IMR-90 (cell line): Measurements from ENCODE around the gene AVPR2. TPM values are rescaled to one million over a fixed set of nuclear protein-coding genes. Genes with fewer than 3 reads are reported as not detected.

Experiments
- ATAC-seq: fragments of 200-7000 bp; cut with Tn5 transposase; 2 replicates; pipeline ENCODE4 v1.9.1; 2020; ENCODE audit warnings: low read depth, mild to moderate bottlenecking, moderate library complexity
- BruUV-seq: library from RNA; stranded (reverse); fragments of 400-500 nt; replicated peaks from 2 replicates; lab custom pipeline; 2021; lab: Mats Ljungman, UMichigan
- CTCF ChIA-PET: fragments of 300-600 bp; formaldehyde crosslinking; extraction: SDS; loops from one replicate; lab custom pipeline; 2021; ENCODE audit warnings: antibody characterized with exemption; lab: Yijun Ruan, JAX
- POLR2A ChIA-PET: fragments of 300-600 bp; sonication (Branson Sonifier 250); formaldehyde crosslinking; loops from one replicate; lab custom pipeline; 2022; ENCODE audit warnings: antibody characterized with exemption; ENCODE audit not compliant: unreplicated experiment; lab: Charles Lee
- DNase-seq: peaks from one replicate; pipeline ENCODE4 v3.0.0; 2013
- H2AFZ ChIP-seq: replicated peaks from 2 replicates; pipeline ENCODE3; 2013; ENCODE audit warnings: low read length, mild to moderate bottlenecking; ENCODE audit not compliant: poor library complexity
- H2AK5ac ChIP-seq: 2 replicates; pipeline ENCODE4 v1.6.1; 2013; ENCODE audit warnings: low read depth, low read length, inconsistent platforms
- H2AK9ac ChIP-seq: replicated peaks from 2 replicates; pipeline ENCODE3; 2013; ENCODE audit warnings: mild to moderate bottlenecking, low read depth, low read length, moderate library complexity; ENCODE audit not compliant: poor library complexity
- H2BK120ac ChIP-seq: 2 replicates; pipeline ENCODE4 v1.6.1; 2013; ENCODE audit warnings: low read depth, low read length, inconsistent platforms
- H2BK15ac ChIP-seq: 3 replicates; pipeline ENCODE4 v1.6.1; 2013; ENCODE audit warnings: low read depth, low read length, inconsistent platforms
- H2BK20ac ChIP-seq: 2 replicates; pipeline ENCODE4 v1.6.1; 2013; ENCODE audit warnings: low read depth, mild to moderate bottlenecking, inconsistent platforms, low read length, moderate library complexity
- H2BK5ac ChIP-seq: 2 replicates; pipeline ENCODE4 v1.6.1; 2013; ENCODE audit warnings: mild to moderate bottlenecking, low read depth, low read length, inconsistent platforms; ENCODE audit not compliant: poor library complexity, severe bottlenecking
- H3K14ac ChIP-seq: replicated peaks from 2 replicates; pipeline ENCODE4 v1.6.1; 2013; ENCODE audit warnings: low read depth, low read length, inconsistent platforms
- H3K18ac ChIP-seq: 2 replicates; pipeline ENCODE4 v1.6.1; 2013; ENCODE audit warnings: low read depth, low read length, control low read depth
- H3K23ac ChIP-seq: 2 replicates; pipeline ENCODE4 v1.6.1; 2013; ENCODE audit warnings: low read depth, low read length, inconsistent platforms
- H3K27ac ChIP-seq: 2 replicates; pipeline ENCODE4 v1.5.1; 2013; ENCODE audit warnings: mild to moderate bottlenecking, control low read depth, low read length; ENCODE audit not compliant: insufficient read depth
- H3K27me3 ChIP-seq: 2 replicates; pipeline ENCODE4 v1.6.1; 2013; ENCODE audit warnings: low read length; ENCODE audit not compliant: control insufficient read depth, insufficient read depth
- H3K36me3 ChIP-seq: 2 replicates; pipeline ENCODE4 v1.6.1; 2013; ENCODE audit warnings: low read length, mixed read lengths; ENCODE audit not compliant: control insufficient read depth, insufficient read depth
- H3K4ac ChIP-seq: 2 replicates; pipeline ENCODE4 v1.6.1; 2013; ENCODE audit warnings: low read depth, low read length, inconsistent platforms
- H3K4me1 ChIP-seq: 2 replicates; pipeline ENCODE4 v1.6.1; 2013; ENCODE audit warnings: low read length, mixed read lengths; ENCODE audit not compliant: control insufficient read depth, insufficient read depth
- H3K4me2 ChIP-seq: 2 replicates; pipeline ENCODE4 v1.6.1; 2013; ENCODE audit warnings: low read depth, mild to moderate bottlenecking, control low read depth, low read length, moderate library complexity
- H3K4me3 ChIP-seq: 2 replicates; pipeline ENCODE4 v1.5.1; 2013; ENCODE audit warnings: low read depth, mild to moderate bottlenecking, control low read depth, low read length, moderate library complexity; ENCODE audit not compliant: insufficient read depth
- H3K56ac ChIP-seq: 2 replicates; pipeline ENCODE4 v1.6.1; 2013; ENCODE audit warnings: low read length, inconsistent platforms; ENCODE audit not compliant: insufficient read depth; ENCODE audit errors: extremely low read depth
- H3K79me1 ChIP-seq, 2 experiments: 2 replicates each; pipeline ENCODE4 v1.6.1; 2013; ENCODE audit warnings: low read length in 2 of 2, inconsistent platforms in 1 of 2, low read depth in 1 of 2
- H3K9ac ChIP-seq: 2 replicates; pipeline ENCODE4 v1.6.1; 2013; ENCODE audit warnings: low read depth, low read length, control low read depth
- H3K9me1 ChIP-seq: 2 replicates; pipeline ENCODE4 v1.6.1; 2013; ENCODE audit warnings: low read length, inconsistent platforms; ENCODE audit not compliant: insufficient read depth
- H3K9me3 ChIP-seq: 2 replicates; pipeline ENCODE4 v1.6.1; 2013; ENCODE audit warnings: low read length; ENCODE audit not compliant: control insufficient read depth, insufficient read depth
- H4K20me1 ChIP-seq: 2 replicates; pipeline ENCODE4 v1.6.1; 2013; ENCODE audit warnings: low read length, inconsistent platforms; ENCODE audit not compliant: insufficient read depth
- H4K5ac ChIP-seq: 2 replicates; pipeline ENCODE4 v1.6.1; 2013; ENCODE audit warnings: mild to moderate bottlenecking, low read depth, low read length, control low read depth
- H4K8ac ChIP-seq, 2 experiments: 2 replicates each; pipeline ENCODE4 v1.6.1; 2013; ENCODE audit warnings: low read depth in 2 of 2, low read length in 2 of 2, control low read depth in 1 of 2, inconsistent platforms in 1 of 2
- H4K91ac ChIP-seq: 2 replicates; pipeline ENCODE4 v1.6.1; 2013; ENCODE audit warnings: low read depth, low read length, inconsistent platforms; ENCODE audit not compliant: insufficient read depth
- BHLHE40 ChIP-seq: fragments of 150-350 bp; IDR thresholded peaks from 2 replicates; pipeline ENCODE4 v1.6.1; 2016; ENCODE audit warnings: mild to moderate bottlenecking, low read depth, low read length
- CEBPB ChIP-seq: IDR thresholded peaks from 2 replicates; pipeline ENCODE4 v1.6.1; 2012; ENCODE audit warnings: low read depth, low read length, improper control_type of control experiment
- CHD1 ChIP-seq: IDR thresholded peaks from 2 replicates; pipeline ENCODE4 v1.6.1; 2012; ENCODE audit warnings: low read depth, low read length, improper control_type of control experiment
- FOS ChIP-seq: fragments of 150-350 bp; IDR thresholded peaks from 2 replicates; pipeline ENCODE4 v1.6.1; 2016; ENCODE audit warnings: low read depth, low read length
- MAFK ChIP-seq: IDR thresholded peaks from 2 replicates; pipeline ENCODE4 v1.6.1; 2012; ENCODE audit warnings: low read depth, low read length, improper control_type of control experiment
- MAZ ChIP-seq: IDR thresholded peaks from 2 replicates; pipeline ENCODE4 v1.6.1; 2012; ENCODE audit warnings: low read depth, mild to moderate bottlenecking, low read length, improper control_type of control experiment, moderate library complexity, borderline replicate concordance
- MXI1 ChIP-seq: IDR thresholded peaks from 2 replicates; pipeline ENCODE4 v1.6.1; 2012; ENCODE audit warnings: low read depth, mild to moderate bottlenecking, low read length, moderate library complexity, borderline replicate concordance
- NFE2L2 ChIP-seq: fragments of 150-350 bp; IDR thresholded peaks from 2 replicates; pipeline ENCODE4 v1.6.1; 2016; ENCODE audit warnings: low read depth, mild to moderate bottlenecking, low read length
- POLR2A ChIP-seq: IDR thresholded peaks from 2 replicates; pipeline ENCODE4 v1.6.1; 2012; ENCODE audit warnings: mild to moderate bottlenecking, low read depth, low read length
- RAD21 ChIP-seq: IDR thresholded peaks from 2 replicates; pipeline ENCODE4 v1.6.1; 2012; ENCODE audit warnings: low read length, improper control_type of control experiment
- RCOR1 ChIP-seq: IDR thresholded peaks from 2 replicates; pipeline ENCODE4 v1.6.1; 2012; ENCODE audit warnings: mild to moderate bottlenecking, low read length, improper control_type of control experiment; ENCODE audit not compliant: insufficient replicate concordance
- RFX5 ChIP-seq: IDR thresholded peaks from 2 replicates; pipeline ENCODE4 v1.8.0; 2012; ENCODE audit warnings: low read depth, mild to moderate bottlenecking, low read length, moderate library complexity
- SMC3 ChIP-seq: fragments of 150-350 bp; IDR thresholded peaks from 2 replicates; pipeline ENCODE4 v1.6.1; 2016; ENCODE audit warnings: low read depth, mild to moderate bottlenecking, antibody characterized with exemption, low read length, moderate library complexity
- WGBS, 2 experiments: methylation state at CpG; one replicate each; pipeline versions ENCODE4 v1.1.5 to v1.1.7; 2013; ENCODE audit warnings: missing lambda C conversion rate in 2 of 2; ENCODE audit not compliant: insufficient read length in 1 of 2; ENCODE audit errors: extremely low coverage in 2 of 2; 5-methylcytosine and 5-hydroxymethylcytosine counted together
- dilution Hi-C: fragments of 300-500 bp; cut with HindIII; formaldehyde crosslinking; loops from one replicate; pipeline ENCODE4 v1.14.3; 2018; ENCODE audit warnings: low sequenced_read_pairs; ENCODE audit not compliant: unreplicated experiment
- in situ Hi-C: fragments of 300-500 bp; cut with MboI; formaldehyde crosslinking; loops from 3 replicates; pipeline ENCODE4 v1.14.3; 2019; ENCODE audit warnings: low sequenced_read_pairs, inconsistent platforms, mixed read lengths
- intact Hi-C: fragments of 100-400 bp; cut with micrococcal nuclease; formaldehyde crosslinking; loops from 2 replicates; pipeline ENCODE4 v1.10.0; 2022
- polyA plus RNA-seq, 3 experiments: library from polyadenylated mRNA; depleted of rRNA; stranded (reverse); fragments of >200 nt; gene quantifications; 2 replicates each; pipeline ENCODE4 v1.2.3, GENCODE V29; 2012; ENCODE audit warnings: low replicate concordance in 1 of 3
- total RNA-seq: library from RNA; depleted of rRNA; stranded (reverse); fragments of >200 nt; gene quantifications from 2 replicates; pipeline ENCODE4 v1.2.3, GENCODE V29; 2012
- TF ChIP-seq, protein P1 (sequence below): conservative IDR thresholded peaks from 2 replicates; pipeline ENCODE4 v1.5.1; 2012; ENCODE audit warnings: mild to moderate bottlenecking, low read depth, low read length, improper control_type of control experiment
- TF ChIP-seq, protein P2 (sequence below): fragments of 150-350 bp; IDR thresholded peaks from 2 replicates; pipeline ENCODE4 v1.6.1; 2017; ENCODE audit warnings: mild to moderate bottlenecking, antibody characterized with exemption, low read length, low read depth
- TF ChIP-seq, protein P3 (sequence below): fragments of 150-350 bp; IDR thresholded peaks from 2 replicates; pipeline ENCODE4 v1.6.1; 2016; ENCODE audit warnings: low read depth, mild to moderate bottlenecking, low read length, moderate library complexity, borderline replicate concordance

The AVPR2 gene
- total and polyA plus RNA-seq, 2 of the 4 experiments (the other 2 are of a cell fraction) = not detected

DNA sequence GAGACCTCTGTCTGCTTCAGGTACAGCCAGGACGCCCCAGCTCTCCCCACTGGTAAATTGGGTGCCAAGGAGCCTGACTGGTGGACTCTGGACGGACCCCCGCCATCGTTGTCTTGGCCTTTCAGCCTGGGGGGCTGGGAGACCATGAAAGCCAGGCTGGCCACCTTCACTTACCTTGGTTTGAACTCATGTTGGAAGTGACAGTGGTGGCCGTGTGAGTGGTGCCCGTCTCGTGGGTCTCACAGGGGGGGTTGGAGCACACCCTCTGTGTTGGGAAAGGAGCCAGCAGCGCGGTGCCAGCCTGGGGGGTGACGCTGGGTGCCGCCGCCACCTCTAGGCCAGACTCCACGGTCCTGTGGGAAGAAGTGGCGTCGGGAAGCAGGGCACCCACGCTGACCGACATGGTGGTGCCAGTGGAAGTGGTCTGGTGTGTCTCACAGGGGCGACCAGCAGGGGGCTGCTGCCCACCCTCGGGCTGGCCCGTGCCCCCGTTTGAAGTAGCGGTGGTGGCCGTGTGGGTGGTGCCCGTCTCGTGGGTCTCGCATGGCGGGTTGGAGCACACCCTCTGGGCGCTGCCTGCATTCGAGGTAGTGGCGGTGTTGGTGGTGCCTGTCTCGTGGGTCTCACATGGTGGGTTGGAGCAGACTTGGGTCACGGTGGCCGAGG is 49.6 kb downstream of the AVPR2 start:
- H2AFZ ChIP-seq = no peak overlapping the region
- no TSS peak for BruUV-seq
- no peak overlapping the region for H3K23ac ChIP-seq
- no peak overlapping the region for H2AK5ac ChIP-seq
- H4K5ac ChIP-seq = no peak overlapping the region
- no peak overlapping the region for H3K18ac ChIP-seq
- H3K79me1 ChIP-seq = peaks cover 0 to 6% of the 10 kb centered on the region in 2 experiments; a peak in 2 of 4 replicates
- no peak overlapping the region for H4K8ac ChIP-seq
- no peak for ATAC-seq
- no peak overlapping the region for H3K9ac ChIP-seq
- H3K4ac ChIP-seq = no peak overlapping the region
- H3K4me1 ChIP-seq = peaks cover 4% of the 10 kb centered on the region
- peaks cover 79% of the 10 kb centered on the region for H3K36me3 ChIP-seq
- TF ChIP-seq SMC3 = no peak
- TF ChIP-seq FOS = no peak
- TF ChIP-seq MAFK = no peak
- TF ChIP-seq NFE2L2 = no peak
- no peak for TF ChIP-seq MXI1
- TF ChIP-seq, protein P1, sequence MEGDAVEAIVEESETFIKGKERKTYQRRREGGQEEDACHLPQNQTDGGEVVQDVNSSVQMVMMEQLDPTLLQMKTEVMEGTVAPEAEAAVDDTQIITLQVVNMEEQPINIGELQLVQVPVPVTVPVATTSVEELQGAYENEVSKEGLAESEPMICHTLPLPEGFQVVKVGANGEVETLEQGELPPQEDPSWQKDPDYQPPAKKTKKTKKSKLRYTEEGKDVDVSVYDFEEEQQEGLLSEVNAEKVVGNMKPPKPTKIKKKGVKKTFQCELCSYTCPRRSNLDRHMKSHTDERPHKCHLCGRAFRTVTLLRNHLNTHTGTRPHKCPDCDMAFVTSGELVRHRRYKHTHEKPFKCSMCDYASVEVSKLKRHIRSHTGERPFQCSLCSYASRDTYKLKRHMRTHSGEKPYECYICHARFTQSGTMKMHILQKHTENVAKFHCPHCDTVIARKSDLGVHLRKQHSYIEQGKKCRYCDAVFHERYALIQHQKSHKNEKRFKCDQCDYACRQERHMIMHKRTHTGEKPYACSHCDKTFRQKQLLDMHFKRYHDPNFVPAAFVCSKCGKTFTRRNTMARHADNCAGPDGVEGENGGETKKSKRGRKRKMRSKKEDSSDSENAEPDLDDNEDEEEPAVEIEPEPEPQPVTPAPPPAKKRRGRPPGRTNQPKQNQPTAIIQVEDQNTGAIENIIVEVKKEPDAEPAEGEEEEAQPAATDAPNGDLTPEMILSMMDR = no peak
- no peak for TF ChIP-seq RFX5
- no peak for TF ChIP-seq RCOR1
- no peak for TF ChIP-seq MAZ
- TF ChIP-seq, protein P2, sequence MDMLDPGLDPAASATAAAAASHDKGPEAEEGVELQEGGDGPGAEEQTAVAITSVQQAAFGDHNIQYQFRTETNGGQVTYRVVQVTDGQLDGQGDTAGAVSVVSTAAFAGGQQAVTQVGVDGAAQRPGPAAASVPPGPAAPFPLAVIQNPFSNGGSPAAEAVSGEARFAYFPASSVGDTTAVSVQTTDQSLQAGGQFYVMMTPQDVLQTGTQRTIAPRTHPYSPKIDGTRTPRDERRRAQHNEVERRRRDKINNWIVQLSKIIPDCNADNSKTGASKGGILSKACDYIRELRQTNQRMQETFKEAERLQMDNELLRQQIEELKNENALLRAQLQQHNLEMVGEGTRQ = no peak
- TF ChIP-seq, protein P3, sequence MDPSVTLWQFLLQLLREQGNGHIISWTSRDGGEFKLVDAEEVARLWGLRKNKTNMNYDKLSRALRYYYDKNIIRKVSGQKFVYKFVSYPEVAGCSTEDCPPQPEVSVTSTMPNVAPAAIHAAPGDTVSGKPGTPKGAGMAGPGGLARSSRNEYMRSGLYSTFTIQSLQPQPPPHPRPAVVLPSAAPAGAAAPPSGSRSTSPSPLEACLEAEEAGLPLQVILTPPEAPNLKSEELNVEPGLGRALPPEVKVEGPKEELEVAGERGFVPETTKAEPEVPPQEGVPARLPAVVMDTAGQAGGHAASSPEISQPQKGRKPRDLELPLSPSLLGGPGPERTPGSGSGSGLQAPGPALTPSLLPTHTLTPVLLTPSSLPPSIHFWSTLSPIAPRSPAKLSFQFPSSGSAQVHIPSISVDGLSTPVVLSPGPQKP = no peak
- no peak for TF ChIP-seq RAD21
- TF ChIP-seq BHLHE40 = no peak
- TF ChIP-seq CEBPB = no peak
- TF ChIP-seq CHD1 = no peak
- no peak for TF ChIP-seq POLR2A
- no peak overlapping the region for H4K91ac ChIP-seq
- no peaks in the 10 kb centered on the region for H4K20me1 ChIP-seq
- dilution Hi-C loops = no loop called here
- H2BK20ac ChIP-seq = no peak overlapping the region
- ChIA-PET POLR2A (no interaction called here), CTCF (no interaction called here)
- no peak for DNase-seq
- H3K9me1 ChIP-seq = no peaks in the 10 kb centered on the region
- H3K4me2 ChIP-seq = no peak overlapping the region
- in situ Hi-C loops = no loop called here
- H3K56ac ChIP-seq = no peak overlapping the region
- no peaks in the 10 kb centered on the region for H3K27me3 ChIP-seq
- H2BK15ac ChIP-seq = no peak overlapping the region
- H3K27ac ChIP-seq = no peak overlapping the region
- intact Hi-C loops = loop anchor here (1.0 kb wide), 1 partner anchor 190 kb away; the partner anchor contains the start of gene PLXNB3
- no peak overlapping the region for H2BK5ac ChIP-seq
- no peak overlapping the region for H2BK120ac ChIP-seq
- peak overlapping the region; percentile 45 for H2AK9ac ChIP-seq
- no peak overlapping the region for H3K4me3 ChIP-seq
- WGBS, 2 experiments = 81% methylated on average over 4 of the region's 33 CpGs; no CpG with 5 or more reads in 1 of the 2 experiments
- H3K9me3 ChIP-seq = no peaks in the 10 kb centered on the region
- H3K14ac ChIP-seq = no peak overlapping the region
